ENCODE results near the gene CKMT1B.
"Not testable (repeated sequence)": the region's sequence is repeated elsewhere in the genome, so short reads cannot be mapped to it uniquely, and the experiment has no call there.

The CKMT1B gene

DNA sequence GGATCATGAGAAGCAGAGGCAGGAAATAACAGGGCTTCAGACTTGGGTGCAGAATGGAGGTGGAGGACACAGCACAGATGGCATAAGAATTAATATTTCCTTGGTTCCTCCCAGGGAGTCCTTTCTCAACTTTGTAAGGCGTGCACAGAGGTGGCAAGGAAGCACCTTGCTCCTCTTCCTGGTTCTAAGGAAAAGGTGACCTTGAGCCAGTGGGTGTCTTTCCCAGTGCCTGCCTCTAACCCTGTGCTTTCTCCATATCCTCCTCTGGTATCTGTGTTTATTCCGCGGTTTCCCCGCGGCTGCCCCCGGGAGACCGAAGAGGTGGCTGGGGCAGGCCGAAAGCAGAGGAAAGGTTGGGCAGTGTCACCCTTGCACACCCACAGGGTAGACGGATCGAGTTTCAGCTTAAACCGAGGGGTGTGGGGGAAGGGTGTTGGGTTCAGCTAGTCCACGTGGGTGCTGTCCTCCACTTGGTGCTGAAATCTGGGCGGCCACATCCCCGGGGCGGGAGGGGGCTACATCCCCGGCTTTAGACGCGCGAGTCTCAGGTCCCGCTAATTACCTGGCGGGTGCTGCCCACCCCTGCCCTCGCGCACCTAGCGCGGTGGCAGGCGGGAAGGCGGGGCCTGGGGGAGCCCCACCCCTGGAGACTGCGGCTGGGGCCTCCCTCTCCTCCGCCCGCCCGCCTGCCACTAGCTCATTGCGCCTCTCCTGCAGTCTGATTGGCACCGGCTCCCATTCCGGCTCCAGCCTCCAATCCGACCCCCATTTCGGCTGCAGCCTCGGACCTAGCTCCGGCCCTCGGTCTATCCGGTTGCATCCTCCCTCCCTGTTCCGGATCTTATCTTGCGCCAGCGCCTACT is at the start of gene CKMT1B:
TSS of gene CKMT1B (plus strand) at position 700 of the 863 bp plus-strand sequence. CDS start 192 bp downstream, outside the sequence.
- not testable (repeated sequence) for DNase-seq (ENCODE audit: low spot score)

GRCh38 chr15:43544266-43544665 is 49.6 kb upstream of the CKMT1B start:
- DNase-seq (ENCODE audit: low spot score) = no peak

GRCh38 chr15:43545426-43545825 is 48.4 kb upstream of the CKMT1B start:
- no peak for DNase-seq (ENCODE audit: low spot score)

GRCh38 chr15:43547539-43547938 is 46.3 kb upstream of the CKMT1B start:
- DNase-seq (ENCODE audit: low spot score) = no peak

DNA sequence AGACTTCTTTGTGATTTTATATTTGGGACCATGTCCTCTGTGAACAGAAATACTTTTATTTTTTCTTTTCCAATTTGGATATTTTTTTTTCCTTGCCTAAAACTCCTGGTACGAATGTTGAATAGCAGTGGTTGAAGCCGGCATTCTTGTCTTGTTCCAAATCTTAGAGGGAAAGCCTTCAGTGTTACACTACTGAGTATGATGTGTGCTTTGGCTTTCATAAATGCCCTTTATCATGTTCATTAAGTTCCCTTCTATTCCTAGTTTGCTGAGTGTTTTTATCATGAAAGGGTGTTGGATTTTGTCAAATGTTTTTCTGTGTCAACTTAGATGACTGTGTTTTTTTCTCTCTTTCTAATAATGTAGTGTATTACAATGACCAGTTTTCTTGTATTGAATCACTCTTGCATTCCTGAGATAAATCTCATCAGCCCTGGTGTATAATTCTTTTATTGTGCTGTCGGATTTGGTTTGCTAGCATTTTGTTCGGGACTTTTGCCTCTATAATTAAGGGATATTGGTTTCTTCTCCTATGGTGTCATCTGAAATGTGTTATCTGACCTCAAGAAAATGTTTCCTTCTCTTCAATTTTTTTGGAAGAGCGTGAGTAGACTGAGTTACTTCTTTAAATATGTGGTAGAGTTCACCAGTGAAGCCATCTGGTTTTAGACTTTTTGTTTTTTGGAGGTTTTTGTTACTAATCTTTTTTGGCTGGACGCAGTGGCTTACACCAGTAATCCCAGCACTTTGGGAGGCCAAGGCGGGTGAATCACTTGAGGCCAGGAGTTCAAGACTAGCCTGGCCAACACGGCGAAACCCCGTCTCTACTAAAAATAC is 43.1 kb upstream of the CKMT1B start:
- no peak for DNase-seq (ENCODE audit: low spot score)

DNA sequence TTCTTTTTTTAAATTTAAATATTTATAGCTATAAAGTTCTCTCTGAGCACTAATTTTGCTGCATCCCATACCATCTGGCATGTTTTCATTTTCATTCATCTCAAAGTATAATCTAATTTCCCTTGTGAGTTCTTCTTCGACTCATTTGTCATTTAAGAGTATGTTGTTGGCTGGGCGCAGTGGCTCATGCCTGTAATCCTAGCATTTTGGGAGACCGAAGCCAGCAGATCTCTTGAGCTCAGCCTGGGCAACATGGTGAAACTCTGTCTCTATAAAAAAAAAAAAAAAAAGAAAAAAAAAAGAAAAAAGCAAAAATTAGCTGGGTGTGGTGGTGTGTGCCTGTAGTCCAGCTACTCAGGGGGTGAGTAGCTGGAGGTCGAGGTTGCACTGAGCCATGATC is 41.6 kb upstream of the CKMT1B start:
- DNase-seq (ENCODE audit: low spot score) = no peak

DNA sequence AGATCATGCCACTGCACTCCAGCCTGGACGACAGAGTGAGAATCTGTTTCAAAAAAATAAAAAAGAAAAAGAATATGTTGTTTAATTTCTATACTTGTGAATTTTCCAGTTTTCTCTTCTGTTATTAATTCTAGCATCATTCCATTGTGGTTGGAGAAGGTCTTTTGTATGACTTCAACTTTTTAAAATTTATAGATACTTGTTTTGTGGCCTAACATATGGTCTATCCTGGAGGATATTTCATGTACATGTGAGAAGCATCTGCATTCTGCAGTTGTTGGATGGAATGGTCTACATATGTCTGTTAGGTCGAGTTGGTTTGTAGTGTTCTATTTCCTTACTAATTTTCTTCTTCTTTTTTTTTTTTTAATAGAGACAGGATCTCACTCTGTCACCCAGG is 40.8 kb upstream of the CKMT1B start:
- DNase-seq (ENCODE audit: low spot score) = no peak

- not testable (repeated sequence) for DNase-seq (ENCODE audit: low spot score)
These were observed 31.1 kb upstream of the CKMT1B start for GRCh38 chr15:43562753-43563152.

- not testable (repeated sequence) for DNase-seq (ENCODE audit: low spot score)
These were observed 30.0 kb upstream of the CKMT1B start for GRCh38 chr15:43563793-43564192.

DNA sequence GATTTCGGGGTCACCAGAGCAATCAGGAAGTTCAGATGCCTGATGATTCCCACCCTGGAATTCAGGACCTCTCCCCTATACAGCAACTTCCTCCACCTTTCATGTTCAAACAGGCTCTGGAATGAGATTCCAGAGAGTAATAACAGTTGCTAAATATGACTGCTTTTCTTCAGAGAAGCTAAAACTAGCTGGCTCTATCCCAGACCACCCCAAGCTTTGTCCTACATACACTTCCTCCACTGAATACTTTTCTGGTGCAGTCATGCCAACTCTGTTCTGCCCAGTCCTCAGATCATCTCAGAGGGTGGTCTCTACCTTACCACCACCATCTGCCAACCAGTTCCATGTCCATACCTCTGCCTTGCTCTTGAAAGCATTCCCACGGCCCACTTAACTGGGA is 27.2 kb upstream of the CKMT1B start:
- DNase-seq (ENCODE audit: low spot score) = not testable (repeated sequence)

GRCh38 chr15:43574607-43575006 is 19.2 kb upstream of the CKMT1B start:
- DNase-seq (ENCODE audit: low spot score) = not testable (repeated sequence)

DNA sequence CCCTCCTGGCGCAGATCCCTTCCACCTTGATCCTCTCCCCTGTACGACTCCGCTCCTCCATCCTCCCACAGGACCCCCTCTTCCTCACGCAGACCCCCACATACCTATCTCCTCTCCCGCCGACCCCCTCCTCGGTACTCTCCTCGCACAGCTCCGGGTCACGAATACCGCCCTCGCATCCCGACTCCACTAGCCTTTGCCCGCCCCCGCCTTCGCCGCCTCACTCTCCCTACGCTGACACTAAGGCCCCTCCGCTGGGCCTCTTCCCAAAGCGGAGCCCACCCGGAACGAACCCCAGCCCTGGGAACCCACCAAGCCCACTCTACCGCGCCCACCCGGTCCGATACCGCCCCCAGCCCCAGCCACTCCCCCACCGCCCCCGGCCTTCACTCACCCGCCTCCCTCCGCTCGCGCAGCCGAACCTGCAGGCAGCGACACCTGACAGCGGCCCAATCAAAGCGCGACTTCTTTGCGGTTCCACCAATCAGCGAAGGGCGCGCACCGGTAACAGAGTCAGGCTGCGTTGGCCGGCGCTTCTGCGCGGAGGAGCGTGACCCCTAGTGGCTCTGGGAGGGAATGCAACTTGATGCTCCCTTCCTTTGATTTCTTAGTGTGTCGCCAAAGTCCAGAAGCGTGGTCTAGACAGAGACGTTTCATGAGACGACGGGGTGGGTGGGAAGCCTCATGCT is 3.9 kb upstream of the CKMT1B start, which contains the start of gene PPIP5K1:
TSS of gene PPIP5K1 (minus strand) at position 431 of the 689 bp plus-strand sequence. CDS start 5,704 bp downstream, outside the sequence.
- not testable (repeated sequence) for DNase-seq (ENCODE audit: low spot score)

GRCh38 chr15:43592841-43593240 is 986 bp upstream of the CKMT1B start:
- not testable (repeated sequence) for DNase-seq (ENCODE audit: low spot score)

DNA sequence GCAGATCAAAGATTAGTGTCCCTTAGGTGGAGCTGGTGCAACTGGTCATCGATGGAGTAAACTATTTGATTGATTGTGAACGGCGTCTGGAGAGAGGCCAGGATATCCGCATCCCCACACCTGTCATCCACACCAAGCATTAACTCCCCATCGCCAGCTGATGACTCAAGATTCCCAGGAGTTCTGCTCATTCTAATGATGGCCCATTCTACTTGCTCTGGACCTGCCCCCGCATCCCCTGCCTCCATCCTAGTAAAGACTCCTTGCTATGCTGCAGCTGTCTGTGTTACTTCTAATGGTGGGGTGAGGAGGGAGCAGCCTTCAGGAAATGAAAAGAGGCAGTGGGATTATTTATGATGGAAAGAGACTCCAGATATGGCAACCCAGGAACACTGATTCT is 5.3 kb downstream of the CKMT1B start:
- not testable (repeated sequence) for DNase-seq (ENCODE audit: low spot score)

- DNase-seq (ENCODE audit: low spot score) = not testable (repeated sequence)
These were observed 6.4 kb downstream of the CKMT1B start for GRCh38 chr15:43600200-43600599.

DNA sequence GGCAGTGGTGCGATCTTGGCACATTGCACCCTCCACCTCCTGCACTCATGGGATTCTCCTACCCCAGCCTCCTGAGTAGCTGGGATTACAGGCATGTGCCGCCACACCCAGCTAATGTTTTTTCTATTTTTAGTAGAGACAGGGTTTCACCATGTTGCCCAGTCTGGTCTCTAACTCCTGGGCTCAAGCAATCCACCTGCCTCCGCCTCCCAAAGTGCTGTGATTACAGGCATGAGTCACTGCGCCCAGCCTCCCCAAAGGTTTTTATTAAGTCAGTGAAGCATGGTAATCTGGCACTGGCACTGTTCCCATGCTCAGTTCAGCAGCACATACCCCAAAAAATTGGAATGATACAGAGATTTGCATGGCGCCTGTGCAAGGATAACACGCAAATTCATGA is 8.4 kb downstream of the CKMT1B start:
- peak; percentile 65 for DNase-seq (ENCODE audit: low spot score)

- DNase-seq (ENCODE audit: low spot score) = not testable (repeated sequence)
These were observed 23.9 kb downstream of the CKMT1B start for GRCh38 chr15:43617750-43618149.

GRCh38 chr15:43618700-43619099 is 24.9 kb downstream of the CKMT1B start, which contains the start of gene STRC:
Gene STRC, minus strand, starts transcription at chr15:43618800. Its CDS starts 78 bp downstream, at chr15:43618722.
- DNase-seq (ENCODE audit: low spot score) = not testable (repeated sequence)

DNA sequence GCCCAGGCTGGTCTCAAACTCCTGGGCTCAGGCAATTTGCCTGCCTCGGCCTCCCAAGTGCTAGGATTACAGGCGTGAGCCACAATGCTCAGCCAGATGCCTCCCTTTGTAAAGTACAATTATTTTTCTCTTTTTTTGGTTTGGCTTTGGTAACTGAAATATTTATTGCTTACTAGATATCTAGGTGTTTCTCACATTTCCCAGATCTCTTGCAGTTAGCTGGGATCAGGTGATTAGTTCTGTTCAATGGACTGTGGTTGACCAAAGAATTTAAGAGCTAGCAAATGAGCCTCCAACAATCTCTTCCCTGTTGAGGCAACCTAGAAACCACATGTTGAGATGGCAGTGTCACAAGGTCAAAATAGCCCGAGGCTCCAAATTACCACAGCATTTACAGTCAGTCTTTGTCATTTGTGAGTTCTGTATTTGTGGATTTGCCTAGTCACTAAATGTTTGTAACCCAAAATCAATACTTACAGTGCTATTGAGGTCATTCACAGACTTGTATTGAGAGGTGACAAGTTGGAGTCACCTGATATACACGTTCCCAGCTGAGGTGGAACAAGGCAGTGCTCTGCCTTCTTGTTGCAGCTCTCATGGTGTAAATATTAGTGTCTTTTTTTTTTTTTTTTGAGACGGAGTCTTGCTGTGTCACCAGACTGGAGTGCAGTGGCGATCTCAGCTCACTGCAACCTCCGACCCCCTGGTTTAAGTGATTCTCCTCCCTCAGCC is 28.4 kb downstream of the CKMT1B start:
- peak; percentile 52 for DNase-seq (ENCODE audit: low spot score)

- DNase-seq (ENCODE audit: low spot score) = no peak
These were observed 31.3 kb downstream of the CKMT1B start for GRCh38 chr15:43625106-43625505.

GRCh38 chr15:43626937-43627336 is 33.1 kb downstream of the CKMT1B start:
- not testable (repeated sequence) for DNase-seq (ENCODE audit: low spot score)

All from kidney tubule cell (primary cell).